Stimulated activated CD8-positive, alpha-beta memory T cell treated with anti-CD3 and anti-CD28 coated beads, Interleukin-12 subunit alpha, Interleukin-12 subunit beta, amount 100 ng/mL, for 24 hours (primary cell): ENCODE data around the gene NUDT16L1.

Source experiments
- DNase-seq: peaks from one replicate; pipeline ENCODE4 v3.0.0-alpha.2; 2020; ENCODE audit errors: extremely low read depth

Gene NUDT16L1

DNA sequence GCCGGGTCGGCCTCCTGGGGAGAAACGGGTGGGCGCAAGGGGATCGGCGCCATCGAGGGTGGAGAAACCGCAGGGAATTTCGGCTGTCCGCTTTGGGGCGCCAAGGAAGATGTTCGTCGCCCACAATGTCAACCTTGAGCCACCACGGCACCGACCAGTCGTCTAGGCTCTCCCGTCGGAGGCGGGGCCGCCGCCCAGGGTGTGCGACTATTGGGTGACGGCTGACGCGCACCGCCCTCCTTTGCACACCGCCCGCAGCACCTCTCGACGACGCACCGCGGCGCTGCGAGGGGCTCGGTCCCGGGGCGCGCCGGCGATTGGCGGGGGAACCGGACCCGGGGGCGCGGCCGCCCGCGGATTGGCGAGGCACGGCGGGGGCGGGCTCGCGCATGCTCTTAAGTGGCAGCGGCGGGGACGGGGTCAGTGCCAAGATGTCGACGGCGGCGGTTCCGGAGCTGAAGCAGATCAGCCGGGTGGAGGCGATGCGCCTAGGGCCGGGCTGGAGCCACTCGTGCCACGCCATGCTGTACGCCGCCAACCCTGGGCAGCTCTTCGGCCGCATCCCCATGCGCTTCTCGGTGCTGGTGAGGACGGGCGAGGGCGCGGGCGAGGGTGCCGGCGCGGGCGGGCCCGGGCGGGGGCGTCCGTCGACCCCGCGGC lies at the start of gene NUDT16L1:
Gene NUDT16L1 (plus strand): TSS at position 267 of the 660 bp plus-strand sequence. CDS start 165 bp downstream, at position 432.
- DNase-seq: peak; percentile 90

DNA sequence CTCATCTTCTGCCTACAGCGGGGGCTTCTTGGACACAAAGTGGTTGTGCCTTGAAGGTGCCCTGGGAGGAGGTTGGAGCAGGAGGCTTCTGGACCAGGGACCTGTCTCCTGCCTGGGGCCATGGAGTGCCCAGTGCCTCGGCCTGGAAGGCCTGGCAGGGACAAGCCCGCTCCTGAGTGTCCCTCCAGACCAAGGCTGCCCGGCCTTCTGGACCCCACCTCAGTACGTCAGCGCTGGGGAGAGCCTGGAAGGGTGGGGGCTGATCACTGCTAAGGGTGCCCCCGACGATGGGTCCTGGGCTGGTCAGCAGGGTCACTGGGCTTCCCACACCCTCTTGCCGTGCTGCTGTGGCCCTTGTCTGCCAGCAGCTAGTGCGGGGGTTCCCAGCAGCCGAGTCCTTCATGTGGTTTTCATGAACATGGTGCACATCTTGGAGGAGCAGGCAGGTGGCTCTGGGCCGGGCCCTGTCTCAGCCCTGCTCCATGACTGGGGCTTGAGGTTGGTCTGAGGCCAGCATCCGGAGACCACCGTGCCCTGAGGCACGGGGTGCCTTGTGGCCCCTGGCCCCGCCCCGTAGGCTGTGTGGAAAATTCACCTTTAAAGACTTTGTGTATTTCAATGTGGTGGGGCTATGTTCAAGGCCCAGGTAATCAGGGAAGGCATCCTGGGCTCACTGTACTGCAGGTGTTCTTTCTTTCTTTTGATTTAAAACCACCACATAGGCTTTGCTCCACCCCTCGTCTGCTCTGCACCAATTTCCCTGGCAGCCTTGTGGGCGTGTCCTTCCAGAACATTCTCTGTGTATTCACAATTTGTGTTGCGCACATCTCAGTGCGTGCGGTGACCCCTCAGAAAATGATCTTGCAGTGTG lies 46.4 kb upstream of the NUDT16L1 start:
- DNase-seq: no peak

DNA sequence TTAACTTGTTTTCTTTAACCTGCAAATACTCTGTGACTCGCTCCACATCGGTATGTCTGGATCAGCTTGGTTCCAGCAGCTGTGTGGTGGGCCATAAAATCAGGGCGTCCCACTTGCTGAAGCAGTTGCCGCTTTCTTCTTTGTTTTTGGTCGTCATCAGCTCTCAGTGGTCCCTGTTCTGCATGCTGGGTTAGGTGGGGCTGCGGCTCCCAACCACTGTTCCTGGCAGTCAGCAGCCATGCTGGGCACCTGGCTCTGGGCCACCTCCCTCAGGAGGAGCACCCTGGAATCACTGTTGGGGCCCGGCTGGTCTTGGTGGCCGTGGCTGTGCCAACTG lies 45.8 kb upstream of the NUDT16L1 start:
- DNase-seq: no peak

DNA sequence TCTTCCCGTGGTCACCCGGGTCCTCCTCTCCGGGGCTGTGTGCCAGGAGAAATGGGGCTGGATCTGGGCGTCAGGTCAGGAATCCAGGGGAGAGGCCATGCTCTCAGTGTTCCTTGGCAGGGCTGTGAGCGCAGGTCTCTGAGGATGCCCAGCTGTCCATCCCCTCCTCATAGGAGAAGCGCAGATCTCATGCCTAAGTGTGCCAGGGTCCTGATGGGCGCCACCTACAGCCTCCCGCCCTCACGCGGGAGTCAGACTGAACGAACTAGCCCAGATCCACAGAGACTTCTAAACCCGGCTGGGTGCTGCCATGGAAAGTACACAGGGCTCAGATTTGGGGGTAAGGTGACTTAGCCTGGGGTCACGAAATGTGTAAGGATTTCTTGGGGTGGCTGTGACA lies 44.4 kb upstream of the NUDT16L1 start:
- no peak for DNase-seq

DNA sequence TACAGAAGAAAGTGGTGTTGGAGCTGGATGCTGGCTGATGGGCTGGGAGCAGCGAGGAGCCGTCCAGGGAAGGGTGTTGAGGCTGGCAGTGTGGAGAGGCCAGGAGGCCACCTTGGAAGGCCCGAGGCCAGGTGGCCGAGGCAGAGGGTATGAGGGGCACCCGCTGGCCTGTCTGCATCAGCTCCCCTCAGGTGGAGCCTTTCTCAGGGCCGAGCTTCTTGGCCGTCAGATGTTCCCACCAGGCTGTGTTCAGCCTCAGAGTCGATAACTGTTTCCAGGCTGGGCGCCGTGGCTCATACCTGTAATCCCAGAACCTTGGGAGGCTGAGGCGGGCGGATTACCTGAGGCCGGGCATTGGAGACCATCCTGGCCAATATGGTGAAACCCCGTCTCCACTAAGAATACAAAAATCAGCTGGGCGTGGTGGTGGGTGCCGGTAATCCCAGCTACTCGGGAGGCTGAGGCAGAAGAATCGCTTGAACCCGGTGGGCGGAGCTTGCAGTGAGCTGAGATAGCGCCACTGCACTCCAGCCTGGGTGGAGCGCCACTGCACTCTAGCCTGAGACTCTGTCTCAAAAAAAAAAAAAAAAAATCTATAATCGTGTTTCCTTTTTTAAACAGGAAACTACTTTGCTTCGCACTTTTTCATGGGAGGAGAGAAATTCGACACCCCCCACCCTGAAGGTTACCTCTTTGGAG lies 43.5 kb upstream of the NUDT16L1 start:
- DNase-seq: no peak

DNA sequence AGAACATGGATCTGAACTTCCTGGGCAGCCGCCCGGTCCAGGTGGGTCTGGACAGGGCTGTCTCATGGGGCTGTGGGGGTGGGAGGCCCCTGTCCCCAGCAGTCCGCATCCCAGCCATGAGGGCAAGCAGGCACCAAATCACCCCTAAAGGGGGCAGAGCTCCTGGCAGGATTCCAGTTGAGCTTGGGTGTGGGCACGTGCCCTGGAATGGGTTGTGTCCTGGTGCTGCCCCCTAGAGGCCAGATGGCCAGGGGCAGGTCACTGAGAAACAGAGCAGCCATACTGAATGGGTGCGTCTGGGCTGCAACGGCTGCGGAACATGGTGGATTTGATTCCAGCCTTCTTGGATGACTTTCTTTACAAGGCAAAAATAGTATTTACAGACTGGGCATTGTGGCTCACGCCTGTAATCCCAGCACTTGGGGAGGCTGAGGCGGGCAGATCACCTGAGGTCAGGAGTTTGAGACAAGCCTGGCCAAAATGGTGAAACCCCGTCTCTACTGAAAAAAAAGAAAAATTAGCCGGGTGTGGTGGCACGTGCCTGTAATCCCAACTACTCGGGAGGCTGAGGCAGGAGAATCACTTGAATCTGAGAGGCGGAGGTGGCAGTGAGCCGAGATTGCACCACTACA lies 42.8 kb upstream of the NUDT16L1 start:
- peak; percentile 42 for DNase-seq

DNA sequence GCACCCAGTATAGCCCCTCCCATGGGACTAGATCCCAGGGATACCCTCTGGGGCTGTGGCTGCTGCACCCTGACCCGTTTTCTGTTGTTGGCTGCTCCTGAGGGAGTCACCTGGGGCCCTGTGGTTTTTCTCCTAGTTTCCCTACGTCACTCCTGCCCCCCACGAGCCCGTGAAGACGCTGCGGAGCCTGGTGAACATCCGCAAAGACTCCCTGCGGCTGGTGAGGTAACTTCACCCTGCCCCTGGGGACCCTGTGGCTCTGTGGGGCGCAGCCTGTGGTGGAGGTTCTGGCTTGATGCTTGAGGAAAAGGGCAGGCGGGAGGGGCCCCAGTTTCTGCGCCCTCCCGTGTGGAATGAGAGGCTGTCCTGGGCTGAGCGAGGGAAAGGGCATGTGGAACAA lies 41.5 kb upstream of the NUDT16L1 start:
- no peak for DNase-seq

DNA sequence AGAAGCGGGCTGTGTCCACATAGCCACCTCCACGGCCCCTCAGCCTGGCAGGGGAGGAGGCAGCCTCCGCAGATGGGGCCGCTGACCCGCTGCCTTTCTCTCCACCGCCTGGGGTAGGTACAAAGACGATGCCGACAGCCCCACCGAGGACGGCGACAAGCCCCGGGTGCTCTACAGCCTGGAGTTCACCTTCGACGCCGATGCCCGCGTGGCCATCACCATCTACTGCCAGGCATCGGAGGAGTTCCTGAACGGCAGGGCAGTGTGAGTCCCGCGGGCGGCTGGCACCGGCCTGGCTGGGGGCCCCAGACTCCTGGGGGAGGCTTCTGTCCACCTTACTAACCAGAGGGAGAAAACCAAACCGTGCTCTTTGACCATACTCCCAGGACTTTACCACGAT lies 40.8 kb upstream of the NUDT16L1 start:
- no peak for DNase-seq

DNA sequence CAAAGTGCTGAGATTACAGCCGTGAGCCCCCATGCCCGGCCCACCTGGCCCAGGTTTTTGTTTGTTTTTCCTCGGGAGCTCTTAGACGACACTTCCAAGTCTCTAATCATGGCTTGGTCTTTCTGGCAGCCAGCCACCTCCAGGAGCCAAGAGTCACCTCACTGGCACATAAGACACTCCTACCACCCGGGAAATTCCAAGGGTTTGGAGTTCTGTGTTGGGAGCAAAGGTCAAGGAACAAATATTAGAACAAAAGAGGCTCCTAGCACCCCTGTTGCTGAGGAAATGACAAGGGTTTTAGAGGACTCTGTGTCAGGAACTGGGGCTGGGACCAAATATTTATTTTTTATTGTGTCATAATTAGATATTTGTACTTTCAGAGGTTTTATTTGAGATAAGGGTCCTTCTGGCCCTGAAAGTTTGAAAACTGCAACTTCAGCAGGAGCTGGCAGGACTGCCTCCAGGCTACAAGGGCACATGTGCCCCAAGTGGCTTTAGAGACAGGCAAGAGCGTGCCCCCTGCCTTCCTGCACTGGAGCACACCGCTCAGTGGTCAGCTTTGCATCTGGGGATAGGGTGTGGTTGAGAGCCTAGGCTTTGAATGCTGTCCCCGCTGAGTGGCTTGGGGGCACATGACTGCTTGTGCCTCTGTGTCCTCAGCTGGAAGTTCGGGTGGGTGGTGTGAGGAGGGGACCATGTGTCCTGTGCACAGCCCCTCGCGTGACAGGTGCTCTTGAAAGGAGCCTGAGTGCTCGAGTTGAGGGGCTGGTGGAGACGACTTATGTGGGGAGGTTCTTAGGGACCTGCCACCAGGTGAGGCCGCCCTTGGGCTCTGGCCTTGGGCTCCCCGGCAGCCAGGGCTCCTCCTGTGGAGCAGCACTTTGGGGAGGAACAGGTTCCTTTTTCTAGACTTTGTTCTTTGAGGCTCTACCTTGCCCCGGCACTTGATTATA lies 39.1 kb upstream of the NUDT16L1 start:
- DNase-seq: no peak

DNA sequence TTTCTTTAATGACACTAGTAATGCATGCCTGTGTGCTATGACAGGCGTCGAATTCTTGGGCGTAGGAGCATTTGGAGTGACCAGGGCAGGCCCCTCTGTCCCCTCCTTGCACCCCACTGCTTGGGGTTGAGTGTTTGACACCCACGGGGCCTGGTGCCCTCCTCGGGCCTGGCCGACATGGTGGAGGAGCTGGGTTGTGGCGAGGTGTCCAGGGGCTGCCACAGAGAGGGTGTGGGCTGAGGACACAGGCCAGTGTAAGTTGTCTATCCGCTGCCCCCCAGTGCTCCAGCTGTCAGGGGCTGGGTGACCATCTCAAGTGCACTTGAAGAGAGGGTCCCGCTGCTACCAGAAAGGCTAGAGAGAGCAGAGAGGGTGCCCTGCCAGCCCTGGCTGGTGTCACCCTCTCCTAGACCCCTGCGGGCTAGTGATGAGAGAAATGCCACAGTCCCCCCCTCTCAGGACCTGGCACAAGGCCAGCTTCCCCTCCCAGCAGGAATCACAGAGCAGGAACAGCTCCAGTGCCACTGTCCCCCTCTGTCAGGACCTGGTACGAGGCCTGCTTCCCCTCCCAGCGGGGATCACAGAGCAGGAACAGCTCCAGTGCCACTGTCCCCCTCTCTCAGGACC lies 38.3 kb upstream of the NUDT16L1 start:
- DNase-seq: no peak

DNA sequence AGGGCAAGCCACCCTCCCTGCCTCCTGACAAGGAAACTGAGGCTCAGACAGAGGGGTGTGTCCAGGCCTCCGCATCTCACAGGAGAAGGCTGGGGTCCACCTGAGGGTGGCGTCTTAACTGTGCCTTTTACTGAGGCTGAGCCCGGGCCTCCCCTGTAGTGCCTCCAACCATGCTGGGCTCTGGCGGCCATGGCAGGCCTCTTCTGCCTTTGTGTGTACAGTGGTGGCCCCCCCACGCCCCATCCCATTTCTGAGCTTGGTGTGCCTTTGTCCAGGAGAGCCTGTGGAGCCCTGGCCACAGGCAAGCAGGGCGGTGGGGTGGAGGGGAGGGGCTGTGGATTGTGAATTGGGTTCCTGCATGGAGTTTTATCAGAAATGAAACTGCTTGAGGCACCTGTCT lies 37.6 kb upstream of the NUDT16L1 start:
- no peak for DNase-seq

DNA sequence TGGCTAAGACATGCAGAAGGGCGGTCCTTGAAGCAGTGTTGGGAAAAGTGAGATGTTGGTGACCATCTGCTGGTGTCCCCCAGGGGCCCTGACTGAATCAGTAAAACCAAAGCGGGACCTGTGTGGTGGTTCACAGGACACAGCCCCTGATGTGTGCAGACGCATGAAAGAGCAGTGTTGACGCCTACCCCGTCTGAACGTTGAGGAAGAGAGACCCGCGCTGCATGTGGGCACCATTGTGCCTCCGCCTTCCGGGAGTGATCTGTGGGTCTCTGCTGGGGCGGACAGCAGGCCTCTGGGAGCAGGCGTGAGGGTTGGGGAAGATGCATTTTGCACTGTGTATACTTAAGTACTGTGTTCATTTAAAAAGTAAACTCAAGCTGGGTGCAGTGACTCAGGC lies 37.1 kb upstream of the NUDT16L1 start:
- no peak for DNase-seq

DNA sequence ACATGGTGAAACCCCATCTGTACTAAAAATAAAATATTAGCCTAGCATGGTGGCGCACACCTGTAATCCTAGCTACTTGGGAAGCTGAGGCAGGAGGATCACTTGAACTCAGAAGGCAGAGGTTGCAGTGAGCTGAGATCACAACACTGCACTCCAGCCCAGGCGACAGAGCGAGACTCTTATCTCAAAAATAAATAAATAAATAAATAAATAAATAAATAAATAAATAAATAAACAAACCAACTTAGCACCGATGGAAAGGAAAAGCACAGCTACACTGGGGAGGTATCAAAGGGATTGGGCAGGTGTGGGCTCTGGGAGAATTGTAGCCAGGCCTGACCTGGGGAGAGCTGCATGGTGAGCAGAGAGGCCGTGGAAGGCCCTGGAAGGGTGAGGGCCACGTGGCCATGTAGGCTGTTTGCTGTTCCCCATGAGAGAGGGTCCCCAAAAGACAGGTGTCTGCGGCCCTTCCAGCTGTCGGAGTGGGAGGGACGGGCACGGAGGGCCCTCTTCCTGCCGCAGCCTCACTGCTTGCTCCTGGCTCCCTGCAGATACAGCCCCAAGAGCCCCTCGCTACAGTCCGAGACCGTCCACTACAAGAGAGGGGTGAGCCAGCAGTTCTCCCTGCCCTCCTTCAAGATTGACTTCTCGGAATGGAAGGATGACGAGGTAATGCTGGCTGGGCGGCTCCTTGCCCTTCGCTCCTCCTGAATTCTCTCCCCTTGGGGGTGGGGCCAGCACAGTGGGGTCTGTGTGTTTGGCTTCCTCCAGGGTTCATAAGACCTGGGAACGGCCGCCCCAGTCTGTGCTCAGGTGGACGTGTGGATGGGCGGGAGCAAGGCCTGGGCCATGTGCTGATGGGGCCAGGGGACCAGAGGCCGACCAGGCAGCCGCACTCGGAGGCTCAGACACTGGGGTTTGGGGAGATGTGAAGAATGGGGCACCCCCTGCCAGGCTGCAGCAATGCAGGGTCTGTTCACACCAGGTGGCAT lies 36.4 kb upstream of the NUDT16L1 start:
- DNase-seq: no peak

DNA sequence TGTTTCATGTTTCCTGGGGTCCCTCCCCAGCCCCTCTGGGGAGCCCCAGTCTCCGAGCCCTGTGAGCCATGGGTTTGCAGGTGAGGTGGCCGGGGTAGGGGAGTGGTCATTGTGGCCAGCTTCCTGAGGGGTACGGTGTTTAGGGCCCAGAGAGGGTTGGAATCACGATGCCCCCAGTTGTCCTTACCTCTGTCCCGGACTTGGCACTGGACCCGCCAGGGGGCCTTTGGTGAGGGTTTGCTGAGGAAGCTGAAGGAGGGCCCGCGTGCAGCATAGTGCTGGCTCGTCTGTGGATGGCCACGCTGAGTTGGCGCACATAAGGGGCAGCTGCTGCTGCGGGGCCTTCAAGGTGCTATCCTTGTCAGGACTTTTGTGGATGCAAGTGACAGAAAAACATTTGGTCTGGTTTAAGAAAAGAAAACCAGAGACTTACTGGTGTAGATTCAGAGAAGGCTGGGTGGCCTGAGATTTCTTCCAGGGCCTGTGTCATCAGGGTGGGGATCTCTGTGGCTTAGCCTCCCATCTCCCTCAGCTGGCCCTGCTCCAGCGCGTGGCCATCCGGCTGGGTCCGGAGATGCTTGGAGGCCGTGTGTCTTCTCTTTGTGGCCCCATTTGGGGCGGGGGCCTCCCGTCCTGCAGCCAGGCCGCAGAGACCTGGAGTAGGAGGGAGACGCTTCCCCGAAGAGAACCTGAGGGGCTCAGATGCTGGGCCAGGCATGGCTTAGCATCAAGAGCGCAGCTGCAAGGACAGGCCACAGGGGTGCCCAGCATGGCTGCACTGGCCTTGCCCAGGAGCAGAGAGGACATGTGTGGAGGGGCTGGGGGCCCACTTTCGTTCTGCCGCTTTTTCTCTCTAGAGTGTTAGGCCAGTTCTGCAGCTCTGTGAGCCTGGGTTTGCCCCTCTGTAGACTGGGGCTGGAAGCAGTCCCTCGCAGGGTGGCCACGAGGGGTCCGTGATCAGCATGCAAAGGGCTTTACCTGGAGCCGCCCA lies 33.7 kb upstream of the NUDT16L1 start:
- no peak for DNase-seq

DNA sequence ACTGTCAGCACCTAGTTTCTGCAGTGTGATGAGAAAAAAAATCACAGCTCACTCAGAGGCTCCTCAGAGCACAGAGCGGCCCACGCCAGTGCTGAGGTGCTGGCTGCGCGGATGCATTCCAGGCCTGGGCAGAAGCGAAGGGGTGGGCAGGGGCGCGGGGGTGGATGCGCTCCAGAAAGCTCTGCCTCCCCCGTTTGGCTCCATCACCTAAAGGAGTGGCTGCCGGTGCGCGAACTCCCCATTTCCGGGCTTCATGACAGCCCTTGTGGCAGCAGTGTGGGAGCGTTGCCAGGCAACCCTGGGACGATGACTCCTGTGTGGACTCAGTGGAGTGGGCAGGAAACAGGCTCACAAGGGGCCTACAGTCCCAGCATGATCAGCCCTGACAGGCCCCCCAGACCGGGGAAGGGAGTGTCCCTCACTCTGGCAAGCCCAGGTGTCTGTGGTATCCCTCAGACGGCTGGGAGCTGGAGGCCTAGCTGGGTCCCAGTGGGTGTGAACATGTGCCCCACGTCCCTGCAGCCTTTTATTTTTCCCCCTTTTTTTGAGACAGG lies 32.8 kb upstream of the NUDT16L1 start:
- peak; percentile 39 for DNase-seq

DNA sequence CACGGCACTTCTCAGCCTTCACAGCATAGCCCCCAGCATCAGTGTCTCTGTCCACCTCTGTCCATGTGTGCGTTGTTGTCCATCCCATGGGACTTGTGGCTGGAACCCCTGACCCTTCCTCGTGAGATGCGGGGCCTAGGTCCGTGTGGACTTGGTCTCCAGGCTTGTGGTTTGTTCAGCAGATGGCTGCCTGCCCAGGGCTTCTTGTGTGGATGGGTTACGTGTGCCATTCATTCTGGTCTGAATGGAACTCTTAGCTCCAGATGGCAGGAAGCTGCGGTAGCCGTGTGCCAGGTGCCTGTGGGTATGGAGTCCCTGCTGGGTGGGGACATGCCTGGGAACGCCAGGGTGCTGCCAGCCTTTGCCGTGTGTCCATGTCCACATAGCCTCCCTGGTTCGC lies 31.7 kb upstream of the NUDT16L1 start:
- no peak for DNase-seq

DNA sequence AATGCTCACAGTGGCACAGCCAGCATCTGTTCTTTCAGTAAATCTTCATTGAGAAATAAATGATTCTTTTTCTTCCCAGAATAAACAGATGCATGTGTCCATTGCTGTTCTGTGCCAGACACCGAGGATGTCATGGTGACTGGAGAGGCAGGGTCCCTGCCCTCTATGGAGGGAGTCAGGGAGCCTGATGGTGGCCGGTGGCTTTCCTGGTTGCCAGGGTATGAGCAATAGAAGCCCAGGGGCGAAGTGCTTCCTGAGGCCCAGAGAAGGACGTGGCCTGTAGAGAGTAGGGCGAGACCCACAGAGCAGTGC lies 29.9 kb upstream of the NUDT16L1 start:
- no peak for DNase-seq
